ENCODE data around the gene ANKS1A.

GRCh38 chr6:35080821-35081425, 191.9 kb downstream of the ANKS1A start:
- TF ChIP-seq EZH2phosphoT487 (IDR thresholded peaks at IDR 0.05; ENCODE audit: borderline replicate concordance, low read length) (no peak), CTCF (IDR thresholded peaks at IDR 0.05; ENCODE audit: low read depth, low read length, poor library complexity, severe bottlenecking) (no peak)
